Prostate gland (tissue), 2 donors: ENCODE data around the gene CNNM1. TPM values are rescaled to one million over a fixed set of nuclear protein-coding genes. Genes with fewer than 3 reads are reported as not detected.

Experiments used
- DNase-seq: peaks from one replicate; pipeline ENCODE4 v3.0.0-alpha.2; 2019; ENCODE audit warnings: low spot score
- H3K27ac ChIP-seq, 2 donors: fragments of 200-600 bp; sonication (generic); 2 replicates each; pipeline ENCODE4 v1.5.1; 2017 to 2019
- H3K27me3 ChIP-seq: fragments of 200-600 bp; sonication (generic); replicated peaks from 2 replicates; pipeline ENCODE4 v1.5.1; 2019; ENCODE audit not compliant: insufficient read depth
- H3K36me3 ChIP-seq, 2 donors: fragments of 200-600 bp; sonication (generic); 1 replicate in 1 of 2; 2 replicates in 1 of 2; pipeline versions ENCODE4 v1.5.1 to v1.8.1; 2017 to 2019
- H3K4me1 ChIP-seq: fragments of 200-600 bp; sonication (generic); replicated peaks from 2 replicates; pipeline ENCODE4 v1.5.1; 2019
- H3K4me3 ChIP-seq, 2 donors: fragments of 200-600 bp; sonication (generic); 2 replicates each; pipeline ENCODE4 v1.5.1; 2017 to 2019
- H3K9me3 ChIP-seq: fragments of 200-600 bp; sonication (generic); 2 replicates; pipeline ENCODE4 v1.5.1; 2017
- CTCF ChIP-seq, 4 experiments: fragments of 200-600 bp in 2 of 4; fragments of 450-650 bp in 2 of 4; sonication (generic) in 2 of 4; IDR thresholded peaks; 1 replicate in 3 of 4; 2 replicates in 1 of 4; pipeline ENCODE4 v1.5.1; 2016 to 2019; ENCODE audit warnings: antibody characterized with exemption in 4 of 4, mild to moderate bottlenecking in 2 of 4, moderate library complexity in 2 of 4
- POLR2A ChIP-seq: fragments of 450-650 bp; IDR thresholded peaks from one replicate; pipeline ENCODE4 v1.6.1; 2016; ENCODE audit warnings: antibody characterized with exemption, mild to moderate bottlenecking
- POLR2AphosphoS5 ChIP-seq: sonication (generic); formaldehyde crosslinking; IDR thresholded peaks from one replicate; pipeline ENCODE4 v1.6.1; 2017; ENCODE audit warnings: antibody characterized with exemption
- WGBS: methylation state at CpG from one replicate; pipeline ENCODE4 v1.1.5; 2018; 5-methylcytosine and 5-hydroxymethylcytosine counted together
- intact Hi-C: fragments of 100-400 bp; cut with DNase I; formaldehyde crosslinking; loops from one replicate; pipeline ENCODE4 v1.14.2; 2022
- total RNA-seq, 2 donors: library from RNA; depleted of rRNA; stranded (reverse); fragments of >200 nt; gene quantifications; one replicate each; pipeline ENCODE4 v1.1.0, GENCODE V29; 2016

CNNM1 gene
- total RNA-seq, 2 donors from 2014 or later: 4.2 to 36.1 TPM

DNA sequence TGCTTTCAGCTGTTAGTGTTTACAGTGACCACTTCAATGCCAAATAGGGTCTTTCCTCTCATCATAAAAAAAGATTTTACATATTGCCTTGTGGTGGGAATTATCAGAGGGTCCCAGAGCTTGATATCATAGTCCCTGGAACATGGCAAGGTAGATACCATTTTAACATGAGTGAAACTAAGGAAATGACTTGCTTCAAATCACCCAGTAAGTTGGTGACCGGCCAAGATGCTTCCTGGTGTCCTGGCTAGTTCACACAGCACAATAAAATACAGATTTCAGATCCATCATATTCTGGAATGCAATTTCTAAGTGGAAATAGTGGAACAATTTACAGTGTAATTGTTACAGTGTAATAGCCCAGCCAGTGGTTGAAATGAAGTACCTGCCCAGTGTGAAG is 36.6 kb downstream of the CNNM1 start:
- H3K27me3 ChIP-seq: no peaks in the 10 kb centered on the region
- H3K36me3 ChIP-seq: no peaks in the 10 kb centered on the region
- no peak overlapping the region for H3K27ac ChIP-seq
- TF ChIP-seq CTCF (IDR thresholded peaks at IDR 0.05) (no peak), POLR2A (no peak), POLR2AphosphoS5 (no peak)
- intact Hi-C loops: no loop called here
- DNase-seq: no peak
- WGBS: 65% methylated on average over 1 of the region's 1 CpG
- no peak overlapping the region for H3K4me3 ChIP-seq
- H3K9me3 ChIP-seq: no peaks in the 10 kb centered on the region
- no peaks in the 10 kb centered on the region for H3K4me1 ChIP-seq

DNA sequence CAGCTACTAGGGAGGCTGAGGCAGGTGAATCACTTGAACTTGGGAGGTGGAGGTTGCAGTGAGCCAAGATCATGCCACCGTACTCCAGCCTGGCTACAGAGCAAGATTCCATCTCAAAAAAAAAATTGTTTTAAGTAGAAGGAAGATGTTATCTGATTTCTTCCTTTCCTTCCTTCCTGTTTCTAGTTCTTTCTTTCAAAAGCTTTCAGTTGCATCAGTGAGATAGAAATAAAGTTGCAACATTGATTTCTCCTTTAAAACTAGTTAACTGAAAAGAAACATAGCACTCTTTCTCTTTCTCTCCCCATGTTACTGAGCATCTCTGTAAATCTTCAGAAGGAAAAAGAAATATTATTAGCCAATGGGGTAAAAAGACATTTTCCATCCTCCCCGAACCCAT is 37.5 kb downstream of the CNNM1 start:
- H3K27ac ChIP-seq: no peak overlapping the region
- H3K9me3 ChIP-seq: no peaks in the 10 kb centered on the region
- H3K27me3 ChIP-seq: no peaks in the 10 kb centered on the region
- no peak overlapping the region for H3K4me3 ChIP-seq
- no peaks in the 10 kb centered on the region for H3K36me3 ChIP-seq
- 63% methylated on average over 2 of the region's 2 CpGs for WGBS
- DNase-seq: no peak
- no peaks in the 10 kb centered on the region for H3K4me1 ChIP-seq
- TF ChIP-seq POLR2AphosphoS5 (no peak), POLR2A (no peak), CTCF (IDR thresholded peaks at IDR 0.05) (no peak)
- intact Hi-C loops: no loop called here

DNA sequence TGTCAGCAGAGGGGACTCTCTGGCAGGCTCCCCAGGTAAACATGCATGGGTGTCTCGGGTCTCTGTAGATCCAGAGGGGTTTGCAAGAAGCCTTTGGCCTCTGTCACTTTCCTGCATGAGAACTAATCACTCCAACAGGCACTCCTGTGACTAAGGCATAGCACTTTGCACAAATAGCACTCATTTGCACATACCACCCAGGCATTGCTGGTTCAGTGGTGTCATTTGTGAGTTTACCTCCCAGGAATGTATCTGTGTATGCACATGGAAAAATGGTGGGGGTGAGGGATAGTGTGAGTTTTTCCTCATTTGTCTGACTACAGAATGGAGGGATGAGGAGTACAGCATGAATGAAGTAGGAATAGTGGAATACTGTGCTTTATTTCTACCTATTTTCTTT is 39.5 kb downstream of the CNNM1 start:
- H3K27me3 ChIP-seq: no peaks in the 10 kb centered on the region
- DNase-seq: no peak
- no peak overlapping the region for H3K27ac ChIP-seq
- TF ChIP-seq POLR2AphosphoS5 (no peak), CTCF (IDR thresholded peaks at IDR 0.05) (no peak), POLR2A (no peak)
- WGBS: 53% methylated on average over 1 of the region's 1 CpG
- no peaks in the 10 kb centered on the region for H3K4me1 ChIP-seq
- no peak overlapping the region for H3K4me3 ChIP-seq
- H3K9me3 ChIP-seq: no peaks in the 10 kb centered on the region
- H3K36me3 ChIP-seq: no peaks in the 10 kb centered on the region
- intact Hi-C loops: no loop called here

GRCh38 chr10:99369126-99369525 is 40.0 kb downstream of the CNNM1 start:
- Histone ChIP-seq H3K27me3 (no peaks in the 10 kb centered on the region), H3K27ac (no peak overlapping the region), H3K36me3 (no peaks in the 10 kb centered on the region), H3K9me3 (no peaks in the 10 kb centered on the region), H3K4me1 (no peaks in the 10 kb centered on the region), H3K4me3 (no peak overlapping the region)
- WGBS: 89% methylated on average over 5 of the region's 5 CpGs
- TF ChIP-seq POLR2A: no peak
- TF ChIP-seq CTCF (IDR thresholded peaks at IDR 0.05): no peak
- no peak for TF ChIP-seq POLR2AphosphoS5
- intact Hi-C loops: no loop called here
- DNase-seq: no peak

DNA sequence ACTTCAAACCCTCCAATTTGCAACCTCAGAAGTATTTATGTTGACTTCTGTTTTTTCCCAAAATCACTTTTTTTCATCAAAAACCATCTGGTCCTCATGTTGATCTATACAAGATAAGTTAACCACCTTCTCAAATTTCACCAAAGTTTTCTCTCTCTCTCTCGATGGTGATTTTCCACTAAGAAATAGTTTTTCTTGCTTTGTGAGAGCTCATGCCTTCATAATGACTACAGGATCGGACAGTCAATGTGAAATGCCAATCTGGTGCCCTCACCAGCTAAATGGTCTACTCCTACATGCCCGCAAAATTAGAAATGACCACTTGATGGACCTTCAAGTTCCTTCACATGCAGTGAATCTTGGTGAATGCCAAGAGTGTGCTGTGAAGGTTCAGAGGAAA is 40.4 kb downstream of the CNNM1 start:
- intact Hi-C loops: no loop called here
- no peaks in the 10 kb centered on the region for H3K36me3 ChIP-seq
- WGBS: 83% methylated on average over 3 of the region's 3 CpGs
- no peak overlapping the region for H3K27ac ChIP-seq
- TF ChIP-seq CTCF (IDR thresholded peaks at IDR 0.05): no peak
- no peak for TF ChIP-seq POLR2A
- no peak for TF ChIP-seq POLR2AphosphoS5
- no peaks in the 10 kb centered on the region for H3K27me3 ChIP-seq
- H3K4me3 ChIP-seq: no peak overlapping the region
- no peak for DNase-seq
- no peaks in the 10 kb centered on the region for H3K9me3 ChIP-seq
- no peaks in the 10 kb centered on the region for H3K4me1 ChIP-seq
